ENCODE data around the gene CSF1R.

Gene CSF1R

DNA sequence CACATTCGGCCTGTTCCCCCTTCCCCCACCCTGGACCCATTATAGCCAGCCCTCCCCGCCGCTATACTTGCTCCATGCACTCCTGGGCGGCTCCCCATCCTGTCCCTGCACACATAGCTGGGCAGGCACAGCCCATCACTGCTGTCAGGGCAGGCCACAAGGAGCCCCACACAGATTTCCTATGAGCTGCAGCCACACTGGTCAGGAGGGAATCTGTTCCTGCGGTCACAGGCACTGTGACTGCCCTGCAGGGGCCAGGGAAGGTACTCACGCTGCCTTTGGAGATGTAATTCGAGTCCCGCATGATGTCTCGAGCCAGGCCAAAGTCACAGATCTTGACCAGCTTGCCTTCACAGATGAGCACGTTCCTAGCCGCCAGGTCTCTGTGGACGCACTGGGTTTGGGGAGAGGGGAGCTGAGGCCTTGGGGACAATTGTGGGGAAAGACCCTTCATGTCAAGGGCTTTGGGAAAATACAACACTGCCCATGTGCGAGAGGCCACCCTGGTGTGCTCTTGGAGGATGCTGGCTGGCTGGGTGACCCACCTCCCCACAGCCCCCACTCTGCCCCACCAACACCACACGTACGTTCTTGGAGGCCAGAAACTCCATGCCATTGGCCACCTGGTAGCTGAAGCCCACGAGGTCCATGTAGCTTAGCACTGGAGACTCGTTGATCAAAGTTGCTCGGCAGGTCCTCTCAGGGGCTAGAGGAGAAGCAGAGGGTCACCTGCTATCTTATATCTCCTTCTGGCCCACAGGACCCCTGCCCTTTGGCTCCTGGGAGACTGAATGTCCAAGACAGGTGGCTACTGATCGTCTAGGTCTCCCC is 34.5 kb upstream of the CSF1R start:
- DNase-seq (ENCODE audit: low read depth) = no peak

DNA sequence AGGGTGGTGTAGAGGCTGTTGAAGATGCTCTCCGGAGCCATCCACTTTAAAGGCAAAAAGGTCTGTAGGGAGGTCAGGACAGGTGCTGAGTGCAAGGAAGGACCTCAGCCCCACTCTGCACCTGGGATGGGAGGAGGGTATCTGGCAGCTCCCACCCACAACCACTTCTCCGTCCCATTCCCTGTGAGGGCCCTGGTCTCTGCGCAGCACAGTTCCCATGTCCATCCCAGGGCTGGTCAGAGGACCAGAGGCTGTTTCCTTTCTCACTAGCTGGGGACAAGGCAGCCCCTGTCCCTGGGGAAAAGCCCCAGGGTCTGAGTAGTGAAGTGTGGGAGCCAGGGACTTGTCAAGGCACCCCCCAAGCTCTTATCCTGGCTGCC is 33.7 kb upstream of the CSF1R start:
- DNase-seq (ENCODE audit: low read depth) = no peak

GRCh38 chr5:150119421-150120061 is 33.2 kb upstream of the CSF1R start:
- no peak for DNase-seq (ENCODE audit: low read depth)

DNA sequence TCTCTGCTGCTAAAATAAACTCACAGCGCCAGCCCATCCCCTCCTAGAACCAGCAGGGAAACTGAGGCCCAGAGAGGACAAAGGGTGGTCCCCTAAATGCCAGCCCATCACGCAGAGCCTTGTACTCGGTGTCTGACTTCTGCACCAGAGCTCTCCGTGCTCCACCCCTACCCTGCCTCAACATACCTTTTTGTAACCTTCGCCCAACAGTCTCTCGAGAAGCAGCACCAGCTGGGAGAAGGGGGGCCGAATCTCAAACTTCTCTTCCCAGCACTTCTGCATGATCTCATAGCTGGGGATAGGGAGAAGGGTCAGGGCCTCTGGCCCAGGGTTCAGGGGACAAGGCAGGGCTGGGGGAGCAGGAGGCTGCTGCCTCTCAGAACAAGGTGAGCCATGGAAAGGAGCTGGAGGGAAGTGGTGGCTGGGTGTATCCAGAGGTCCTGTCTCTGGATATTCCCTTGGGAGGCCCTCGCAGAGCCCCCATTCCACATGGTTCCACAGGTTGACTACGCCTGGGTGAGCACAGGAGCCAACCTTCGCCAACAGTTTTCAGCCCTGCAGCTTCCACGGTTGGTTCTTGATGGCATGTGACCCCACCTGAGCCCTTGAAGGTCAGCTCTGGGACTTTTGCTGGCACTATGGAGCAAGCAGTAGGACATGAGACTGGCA is 32.3 kb upstream of the CSF1R start:
- no peak for DNase-seq (ENCODE audit: low read depth)

DNA sequence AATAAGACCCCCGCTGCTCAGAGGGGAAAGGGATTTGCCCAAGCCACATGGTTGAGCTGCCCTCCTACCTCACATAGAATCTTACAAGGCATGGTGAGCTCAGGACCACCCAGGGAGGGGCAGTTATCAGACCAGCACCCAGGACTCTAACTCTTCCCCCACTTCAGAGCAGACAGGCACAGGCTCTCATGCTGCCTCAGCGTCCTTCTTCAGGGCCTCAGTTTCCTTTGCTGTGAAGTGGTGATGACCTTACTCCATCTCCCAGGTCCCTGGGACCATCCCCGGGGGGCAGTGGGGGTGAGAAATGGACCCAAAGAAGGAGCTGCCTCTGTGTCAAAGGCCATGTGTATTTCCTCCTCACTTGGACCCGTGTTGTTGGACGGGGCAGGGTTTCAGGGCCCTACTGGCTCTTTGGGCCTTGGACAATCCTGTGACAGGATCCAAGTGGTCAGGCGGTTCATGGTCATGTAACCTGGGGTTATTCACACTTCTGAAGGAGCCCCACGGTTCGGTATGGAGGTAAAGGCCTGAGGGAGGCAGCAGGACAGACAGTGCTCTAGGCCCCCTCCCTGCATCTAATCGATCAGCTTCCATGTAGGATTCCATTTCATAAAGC is 31.7 kb upstream of the CSF1R start:
- no peak for DNase-seq (ENCODE audit: low read depth)

DNA sequence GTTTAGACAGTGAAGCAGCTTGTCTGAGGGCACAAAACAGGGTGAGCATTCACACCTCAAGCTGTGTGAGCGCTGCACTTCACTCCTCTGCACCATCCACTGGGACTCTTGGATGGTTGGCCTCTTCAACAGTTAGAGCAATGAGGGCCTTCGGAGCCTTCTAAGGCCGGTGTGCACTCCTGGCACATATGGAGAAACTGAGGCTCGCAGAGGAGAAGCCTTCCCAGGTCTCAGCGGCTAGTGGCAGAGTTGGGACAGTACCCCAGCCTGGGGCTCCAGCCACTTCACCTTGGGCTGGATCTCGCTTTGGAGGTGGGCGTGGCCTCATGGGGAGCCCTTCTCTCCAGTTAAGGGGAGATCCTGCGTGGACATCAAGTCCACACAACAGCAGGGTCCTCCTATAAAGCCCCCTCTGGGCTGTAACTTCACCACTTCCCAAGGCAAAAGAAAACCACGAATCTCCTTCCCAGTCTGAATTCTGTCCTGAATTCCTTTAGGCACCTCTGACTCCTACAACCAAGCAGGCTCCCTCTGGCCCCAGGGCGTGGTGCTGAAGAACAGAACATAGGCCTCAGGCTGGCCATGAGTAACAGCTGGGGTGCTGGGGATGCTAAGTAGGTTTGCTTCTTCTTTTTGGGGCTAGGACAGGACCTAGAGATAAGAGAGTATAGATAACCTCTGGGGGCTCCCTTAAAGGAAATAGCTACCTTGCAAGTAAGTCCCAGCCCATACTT is 30.5 kb upstream of the CSF1R start:
- DNase-seq (ENCODE audit: low read depth) = no peak

DNA sequence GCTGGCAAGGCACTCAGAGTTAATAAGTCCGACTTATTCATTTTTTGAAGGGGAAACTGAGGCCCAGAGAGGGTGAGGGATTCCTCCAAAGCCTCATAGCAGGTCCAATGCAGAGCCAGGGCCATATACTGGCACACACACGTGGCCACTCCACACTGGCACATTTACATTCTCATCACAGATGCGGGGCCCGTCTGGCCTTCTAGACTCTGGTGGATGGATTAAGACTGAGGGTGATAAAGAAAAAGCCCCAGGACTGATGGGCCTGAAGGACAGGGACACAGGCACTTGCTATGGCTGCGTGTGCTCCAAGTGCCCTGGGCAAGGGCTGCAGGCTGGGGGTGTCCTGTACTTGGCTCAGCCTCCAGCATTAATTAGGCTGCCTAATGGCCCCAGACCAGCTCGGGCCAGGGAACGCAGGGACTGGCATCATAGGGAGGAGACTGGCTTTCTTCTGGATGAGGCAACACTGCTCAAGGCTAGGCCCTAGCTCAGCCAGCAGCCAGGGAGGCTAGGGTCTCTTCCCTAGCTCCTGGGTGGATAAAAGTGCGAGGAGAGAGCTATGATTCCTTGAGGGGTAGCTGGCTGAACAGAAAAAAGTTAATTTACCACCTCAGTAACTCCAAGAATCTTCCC is 28.5 kb upstream of the CSF1R start:
- no peak for DNase-seq (ENCODE audit: low read depth)

DNA sequence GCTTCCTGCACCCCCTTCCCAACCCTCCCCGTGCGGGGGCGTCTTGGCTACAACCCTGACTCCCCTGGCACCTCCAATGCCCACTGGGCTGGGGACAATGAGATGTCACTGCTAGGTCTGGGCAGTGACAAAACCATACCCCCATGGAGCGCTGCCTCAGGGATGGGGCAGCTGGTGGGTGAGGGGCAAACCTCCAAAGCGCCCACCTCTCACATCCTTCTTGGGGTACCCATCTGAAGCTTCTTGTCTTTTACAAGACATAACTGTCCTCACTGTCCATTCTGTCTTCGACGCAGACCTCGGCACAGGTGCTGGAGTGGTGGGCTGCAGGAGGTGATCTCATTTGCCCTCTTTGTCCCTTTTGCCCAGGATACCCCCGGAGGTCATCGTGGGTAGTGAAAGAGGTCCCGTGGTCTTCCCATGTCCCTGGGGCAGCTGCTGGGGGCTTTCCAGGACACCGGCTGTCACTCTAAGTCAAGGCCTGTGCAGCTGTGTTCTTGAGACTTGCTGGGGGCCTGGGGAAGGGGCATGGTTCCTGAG is 27.8 kb upstream of the CSF1R start:
- DNase-seq (ENCODE audit: low read depth) = no peak

- no peak for DNase-seq (ENCODE audit: low read depth)
These were observed 26.8 kb upstream of the CSF1R start for GRCh38 chr5:150113047-150113744.

- DNase-seq (ENCODE audit: low read depth) = no peak
These were observed 26.1 kb upstream of the CSF1R start for GRCh38 chr5:150112201-150113046.

DNA sequence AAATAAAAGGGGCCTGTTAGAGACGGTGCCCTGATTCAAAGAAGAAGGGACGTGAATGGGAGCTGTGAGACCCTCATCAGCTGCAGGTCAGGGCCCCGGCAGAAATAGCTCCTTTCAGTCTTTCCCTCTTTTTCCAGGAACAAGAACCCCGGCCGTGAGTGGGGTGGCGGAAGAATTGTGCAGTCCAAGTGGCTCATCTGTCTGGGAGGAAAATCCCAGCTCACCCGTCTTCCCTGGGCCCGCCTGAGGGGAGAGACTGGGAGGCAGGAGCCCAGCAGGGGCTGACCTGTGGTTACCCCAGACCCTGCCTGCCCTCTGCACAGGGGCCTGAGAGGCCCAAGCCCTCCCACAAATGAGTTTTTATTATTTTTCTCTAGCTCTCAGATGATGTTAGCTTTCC is 24.8 kb upstream of the CSF1R start:
- no peak for DNase-seq (ENCODE audit: low read depth)

DNA sequence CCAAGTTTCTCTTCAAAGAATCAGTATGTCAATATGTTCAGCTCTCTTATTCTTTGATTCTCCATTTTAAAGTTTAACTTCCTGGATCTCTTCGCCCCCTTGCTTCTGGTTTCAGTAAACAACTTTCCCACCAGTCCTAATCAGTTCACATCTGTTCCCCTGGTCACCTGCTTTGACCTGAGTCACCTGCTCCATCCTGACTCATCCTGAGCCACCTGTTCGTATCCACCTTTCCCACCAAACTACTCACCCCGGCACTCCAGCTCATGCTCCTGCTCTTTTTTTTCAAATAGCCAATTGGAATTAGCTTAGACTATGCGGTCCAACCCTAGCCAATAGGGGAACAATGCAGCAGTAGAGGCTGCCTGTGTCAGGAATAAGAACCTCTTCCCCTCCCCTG is 23.6 kb upstream of the CSF1R start:
- no peak for DNase-seq (ENCODE audit: low read depth)

GRCh38 chr5:150108711-150109514 is 22.6 kb upstream of the CSF1R start:
- no peak for DNase-seq (ENCODE audit: low read depth)

DNA sequence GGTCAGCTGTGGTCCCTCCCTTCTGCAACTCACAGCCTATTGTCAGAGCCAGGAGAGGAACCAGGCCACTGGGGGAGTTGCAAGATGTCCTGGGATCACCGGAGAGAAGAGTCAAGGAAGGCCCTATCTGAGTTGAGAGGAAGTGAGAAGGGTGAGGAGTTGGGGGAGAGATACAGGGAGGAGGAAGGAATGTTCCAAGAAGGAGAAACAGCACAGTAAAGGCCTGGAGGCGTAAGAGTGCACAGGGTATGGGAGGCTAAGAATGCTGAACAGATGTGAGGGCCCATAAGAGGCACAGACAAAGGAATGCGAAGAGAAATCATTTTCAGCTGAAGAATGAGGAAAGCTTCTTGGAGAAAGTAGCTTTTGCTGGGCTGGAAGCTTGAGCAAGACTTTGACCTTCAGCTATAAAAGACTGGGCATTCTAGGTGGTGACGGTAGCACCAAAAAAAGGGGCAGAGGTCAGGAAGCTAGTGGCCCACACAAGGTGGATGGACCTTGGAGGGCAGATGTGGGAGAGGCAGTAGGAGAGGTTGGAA is 21.6 kb upstream of the CSF1R start:
- DNase-seq (ENCODE audit: low read depth) = no peak

- DNase-seq (ENCODE audit: low read depth) = no peak
These were observed 20.5 kb upstream of the CSF1R start for GRCh38 chr5:150106674-150107426.

- no peak for DNase-seq (ENCODE audit: low read depth)
These were observed 19.7 kb upstream of the CSF1R start for GRCh38 chr5:150105928-150106615.

- DNase-seq (ENCODE audit: low read depth) = no peak
These were observed 18.2 kb upstream of the CSF1R start for GRCh38 chr5:150104550-150104870.

All from activated gamma-delta T cell treated with anti-CD3 and anti-CD28 coated beads, Interleukin-2, amount 50 U/mL, for 16 hours (primary cell).